Measurements from ENCODE around the gene WIPF2. TPM values are rescaled to one million over a fixed set of nuclear protein-coding genes. Genes with fewer than 3 reads are reported as not detected.
A peak's percentile ranks its signal among the peaks of the same experiment; 100 is the strongest.
"Not testable (repeated sequence)": the region's sequence is repeated elsewhere in the genome, so short reads cannot be mapped to it uniquely, and the experiment has no call there.

WIPF2 gene
- total and polyA plus RNA-seq, 8 donors, result 6.3 to 21.7 (median 13.8) TPM

DNA sequence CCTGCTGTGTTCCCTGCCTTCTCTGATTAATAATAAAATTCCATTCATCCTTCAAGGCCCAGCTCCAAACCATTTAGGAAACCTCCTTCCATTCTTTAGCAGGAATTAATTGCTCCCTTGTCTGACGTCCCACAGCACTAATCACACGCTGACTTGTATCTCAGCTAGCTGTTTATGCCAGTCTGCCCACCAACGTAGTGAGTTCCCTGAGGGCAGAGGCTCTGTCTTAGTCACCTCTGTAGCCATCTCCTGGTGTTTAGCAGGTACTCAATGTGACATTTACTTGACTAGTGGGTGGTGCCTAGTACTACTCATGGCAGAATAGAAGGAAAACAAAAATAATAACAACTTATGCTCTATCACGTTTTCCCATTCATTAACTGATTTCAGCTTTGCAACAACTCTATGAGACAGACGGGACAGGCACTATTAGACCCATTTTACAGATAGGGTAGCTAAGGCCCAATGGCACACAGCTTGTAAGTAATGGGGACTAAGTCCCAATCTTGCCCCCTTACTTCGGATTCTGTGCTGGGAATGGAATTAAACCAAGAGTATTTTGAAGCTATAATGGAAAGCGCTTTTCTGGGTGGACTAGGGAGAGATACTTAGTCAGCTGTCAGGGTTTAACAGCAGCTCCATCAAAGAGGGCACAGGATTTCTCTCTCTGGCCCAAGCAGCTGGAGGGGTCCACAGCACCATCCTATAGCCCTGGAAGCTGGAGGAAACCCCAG lies 931 bp upstream of the WIPF2 start:
- intact Hi-C loops (cut with DNase I), result loop anchor here in 1 of 3 donors (5.0 kb wide), 1 partner anchor 69 kb away; the partner anchor contains the start of gene CDC6
- ATAC-seq (no peak), DNase-seq (peak in 1 of 6 donors; percentile 3), FAIRE-seq (no peak)
- Histone ChIP-seq H3K9me3 (no peaks in the 10 kb centered on the region), H3K27me3 (no peaks in the 10 kb centered on the region), H3K36me3 (no peaks in the 10 kb centered on the region), H3K4me3 (peak overlapping the region in 2 of 4 donors; percentile 50 to 55), H3K27ac (peak overlapping the region in 2 of 4 donors; percentile 80 to 87), H3K4me1 (peaks cover 0 to 16% (median 0%) of the 10 kb centered on the region in 3 donors)
- 75 to 78% methylated on average over 7 of the region's 7 CpGs for WGBS, 2 donors
- TF ChIP-seq, protein P1, sequence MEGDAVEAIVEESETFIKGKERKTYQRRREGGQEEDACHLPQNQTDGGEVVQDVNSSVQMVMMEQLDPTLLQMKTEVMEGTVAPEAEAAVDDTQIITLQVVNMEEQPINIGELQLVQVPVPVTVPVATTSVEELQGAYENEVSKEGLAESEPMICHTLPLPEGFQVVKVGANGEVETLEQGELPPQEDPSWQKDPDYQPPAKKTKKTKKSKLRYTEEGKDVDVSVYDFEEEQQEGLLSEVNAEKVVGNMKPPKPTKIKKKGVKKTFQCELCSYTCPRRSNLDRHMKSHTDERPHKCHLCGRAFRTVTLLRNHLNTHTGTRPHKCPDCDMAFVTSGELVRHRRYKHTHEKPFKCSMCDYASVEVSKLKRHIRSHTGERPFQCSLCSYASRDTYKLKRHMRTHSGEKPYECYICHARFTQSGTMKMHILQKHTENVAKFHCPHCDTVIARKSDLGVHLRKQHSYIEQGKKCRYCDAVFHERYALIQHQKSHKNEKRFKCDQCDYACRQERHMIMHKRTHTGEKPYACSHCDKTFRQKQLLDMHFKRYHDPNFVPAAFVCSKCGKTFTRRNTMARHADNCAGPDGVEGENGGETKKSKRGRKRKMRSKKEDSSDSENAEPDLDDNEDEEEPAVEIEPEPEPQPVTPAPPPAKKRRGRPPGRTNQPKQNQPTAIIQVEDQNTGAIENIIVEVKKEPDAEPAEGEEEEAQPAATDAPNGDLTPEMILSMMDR (IDR thresholded peaks at IDR 0.05), result no peak

DNA sequence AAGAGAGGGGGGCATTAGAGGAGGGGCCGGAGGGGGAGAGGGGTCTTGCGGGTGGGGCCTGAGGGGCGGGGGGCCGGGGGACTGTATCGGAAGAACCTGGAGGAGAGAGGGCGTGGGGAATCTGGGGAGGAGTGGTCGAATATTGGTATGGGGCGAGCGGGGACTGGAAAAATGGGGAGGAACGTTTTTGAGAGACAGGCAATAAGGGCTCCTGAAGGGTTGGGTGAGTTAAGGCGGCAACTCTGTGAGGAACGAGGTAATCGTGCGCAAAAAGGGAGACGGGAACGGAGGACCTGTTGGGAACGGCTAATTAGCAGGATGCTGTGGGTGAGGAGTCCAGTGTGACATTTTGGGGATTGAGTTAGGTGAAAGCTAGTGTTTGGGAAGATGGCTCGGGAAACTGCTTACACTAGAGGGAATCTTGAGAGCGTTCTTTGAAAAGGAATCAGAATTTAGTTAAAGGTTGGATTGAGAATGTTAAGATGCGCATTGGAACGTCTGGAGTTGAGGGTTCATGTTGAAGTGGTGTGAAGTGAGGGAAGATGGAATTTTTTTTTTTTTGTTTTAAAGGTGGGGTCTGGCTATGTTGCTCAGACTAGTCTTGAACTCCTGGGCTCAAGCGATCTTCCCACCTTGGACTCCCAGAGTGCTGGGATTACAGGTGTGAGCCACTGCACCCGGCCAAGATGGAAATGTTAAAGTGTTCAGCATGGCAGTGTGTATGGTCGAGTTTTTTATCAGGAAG lies 662 bp downstream of the WIPF2 start:
- Histone ChIP-seq H3K4me1 (peaks cover 4 to 24% (median 5%) of the 10 kb centered on the region in 3 donors), H3K9me3 (no peaks in the 10 kb centered on the region), H3K27ac (peak overlapping the region; percentile 53 to 88 (median 84)), H3K4me3 (peak overlapping the region; percentile 50 to 63 (median 54)), H3K27me3 (no peaks in the 10 kb centered on the region), H3K36me3 (no peaks in the 10 kb centered on the region)
- 1 to 3% methylated on average over 24 of the region's 24 CpGs for WGBS, 2 donors
- ATAC-seq (peak; percentile 26 to 45 (median 37)), FAIRE-seq (no peak), DNase-seq (peak in 3 of 6 donors; percentile 43 to 59 (median 52))
- intact Hi-C loops (cut with DNase I), result loop anchor here in 1 of 3 donors (5.0 kb wide), 1 partner anchor 68 kb away; the partner anchor contains the start of gene CDC6
- TF ChIP-seq, protein P1 (IDR thresholded peaks at IDR 0.05), result no peak

DNA sequence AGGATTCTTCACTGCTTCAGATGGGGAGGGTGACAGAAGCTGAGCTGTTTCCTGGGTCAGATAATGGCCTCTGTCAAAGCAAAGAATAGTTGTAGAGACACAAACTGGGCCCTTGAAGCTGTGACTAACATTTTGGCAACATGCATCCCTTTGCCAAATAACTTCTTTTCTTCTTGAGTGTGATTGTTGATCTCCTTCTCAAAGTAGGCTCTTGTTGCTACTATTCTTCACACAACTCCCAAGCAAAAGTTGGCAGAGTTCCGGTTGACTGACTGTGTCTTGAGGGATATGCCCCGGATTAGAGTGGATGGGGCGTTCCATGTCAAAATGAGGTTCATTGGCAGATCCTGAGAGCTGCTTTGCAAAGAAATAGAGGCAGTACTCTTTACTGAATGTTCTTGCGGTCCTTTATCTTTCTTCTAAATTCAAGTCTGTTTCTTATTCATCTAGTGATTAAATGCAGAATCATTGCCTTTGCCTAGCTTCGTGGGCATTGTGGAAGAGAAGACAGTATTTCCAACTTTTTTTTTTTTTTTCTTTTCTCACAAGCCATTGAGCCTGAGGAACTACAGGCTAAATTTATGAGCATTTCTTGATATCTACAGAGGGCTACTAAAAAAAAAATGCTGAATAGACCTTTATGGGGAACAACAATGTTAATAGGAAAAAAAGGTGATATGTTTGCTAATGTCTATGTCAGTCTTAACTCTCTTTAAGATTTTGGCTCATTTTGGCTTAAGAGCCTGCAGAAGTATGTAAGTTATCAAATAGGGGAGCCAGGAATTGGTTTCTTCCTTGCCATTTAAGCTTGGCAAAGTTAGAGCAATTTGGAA lies 5.8 kb downstream of the WIPF2 start:
- peak in 2 of 4 donors; percentile 4 to 17 for ATAC-seq

DNA sequence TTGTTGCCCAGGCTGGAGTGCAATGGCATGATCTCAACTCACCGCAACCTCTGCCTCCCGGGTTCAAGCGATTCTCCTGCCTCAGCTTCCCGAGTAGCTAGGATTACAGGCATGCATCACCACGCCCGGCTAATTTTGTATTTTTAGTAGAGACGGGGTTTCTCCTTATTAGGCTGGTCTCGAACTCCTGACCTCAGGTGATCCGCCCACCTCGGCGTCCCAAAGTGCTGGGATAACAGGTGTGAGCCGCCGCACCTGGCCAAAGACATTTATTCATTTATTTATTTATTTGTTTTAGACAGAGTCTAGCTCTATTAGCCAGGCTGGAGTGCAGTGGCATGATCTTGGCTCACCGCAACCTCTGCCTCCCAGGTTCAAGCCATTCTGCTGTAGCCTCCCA lies 10.0 kb downstream of the WIPF2 start:
- H3K4me3 ChIP-seq; intact Hi-C loops (cut with DNase I); H3K4me1 ChIP-seq; FAIRE-seq; H3K9me3 ChIP-seq; H3K27me3 ChIP-seq; DNase-seq; H3K27ac ChIP-seq; H3K36me3 ChIP-seq; ATAC-seq: not testable (repeated sequence)
- 89 to 93% methylated on average over 14 of the region's 14 CpGs for WGBS, 2 donors

More for the DNA sequence above, 5.8 kb downstream of the WIPF2 start:
- Histone ChIP-seq H3K27me3 (no peaks in the 10 kb centered on the region), H3K4me1 (peaks cover 5 to 24% (median 7%) of the 10 kb centered on the region in 3 donors), H3K36me3 (no peaks in the 10 kb centered on the region), H3K4me3 (peak overlapping the region in 1 of 4 donors; percentile 7), H3K27ac (peak overlapping the region in 3 of 4 donors; percentile 19 to 38 (median 19)), H3K9me3 (no peaks in the 10 kb centered on the region)
- TF ChIP-seq, protein P1 (IDR thresholded peaks at IDR 0.05), result no peak
- intact Hi-C loops (cut with DNase I), result no loop called here
- WGBS, 2 donors, result 39 to 41% methylated on average over 5 of the region's 5 CpGs
- FAIRE-seq (no peak), DNase-seq (no peak)

DNA sequence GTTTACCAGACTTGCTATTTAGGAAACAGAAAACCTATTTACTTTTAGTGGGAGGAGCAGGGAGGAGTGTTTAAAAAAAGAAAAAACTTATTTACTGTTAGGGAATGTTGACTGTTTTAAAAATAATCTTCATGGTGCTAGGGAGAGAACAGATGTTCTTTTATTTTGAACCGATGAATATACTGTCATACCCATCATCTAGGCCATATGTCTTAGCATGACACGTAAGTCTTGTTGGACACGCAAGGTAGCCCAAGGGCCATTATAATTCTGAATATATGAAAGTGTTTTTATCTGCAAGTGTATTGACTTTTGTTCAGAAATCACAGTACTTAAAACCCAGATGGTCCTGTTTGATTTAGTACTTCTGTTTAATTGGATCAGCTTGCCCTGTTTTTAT lies 11.6 kb downstream of the WIPF2 start:
- Histone ChIP-seq H3K27ac (no peak overlapping the region), H3K4me3 (no peak overlapping the region), H3K27me3 (no peaks in the 10 kb centered on the region), H3K9me3 (no peaks in the 10 kb centered on the region), H3K4me1 (no peaks in the 10 kb centered on the region), H3K36me3 (peaks cover 0 to 7% (median 0%) of the 10 kb centered on the region in 3 donors)
- no peak for FAIRE-seq
- TF ChIP-seq, protein P1 (IDR thresholded peaks at IDR 0.05), result no peak
- no peak for DNase-seq
- intact Hi-C loops (cut with DNase I), result no loop called here
- WGBS, 2 donors, result 52 to 57% methylated on average over 3 of the region's 3 CpGs
- no peak for ATAC-seq

DNA sequence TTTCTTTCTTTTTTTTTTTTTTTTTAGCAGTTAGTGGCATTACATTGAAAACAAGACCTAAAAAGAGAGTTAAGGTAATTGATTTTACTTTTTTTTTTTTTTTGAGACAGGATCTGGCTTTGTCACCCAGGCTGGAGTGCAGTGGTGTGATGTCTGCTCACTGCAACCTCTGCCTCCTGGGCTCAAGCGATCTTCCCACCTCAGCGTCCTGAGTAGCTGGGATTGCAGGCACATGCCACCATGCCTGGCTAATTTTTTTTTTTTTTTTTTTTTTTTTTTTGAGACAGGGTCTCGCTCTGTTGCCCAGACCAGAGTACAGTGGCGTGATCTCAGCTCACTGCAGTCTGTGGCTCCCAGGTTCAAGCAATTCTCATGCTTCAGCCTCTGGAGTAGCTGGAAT lies 12.8 kb downstream of the WIPF2 start:
- FAIRE-seq, H3K9me3 ChIP-seq, ATAC-seq: not testable (repeated sequence)

More for the DNA sequence above, 12.8 kb downstream of the WIPF2 start:
- intact Hi-C loops (cut with DNase I); H3K4me1 ChIP-seq; DNase-seq; H3K36me3 ChIP-seq; H3K4me3 ChIP-seq; H3K27ac ChIP-seq; H3K27me3 ChIP-seq: not testable (repeated sequence)
- 96 to 100% methylated on average over 3 to 4 of the region's 4 CpGs for WGBS, 2 donors
